Fibroblast of lung (primary cell): ENCODE data around the gene STXBP6.

ENCODE experiments used
- EZH2 ChIP-seq: IDR thresholded peaks from 2 replicates; pipeline ENCODE4 v1.5.1; 2012; ENCODE audit warnings: low read length, control low read depth, mild to moderate bottlenecking; ENCODE audit errors: missing control alignments
- TF ChIP-seq, protein P1 (sequence below), 2 donors: IDR thresholded peaks in 1 of 2; conservative IDR thresholded peaks in 1 of 2; 1 replicate in 1 of 2; 2 replicates in 1 of 2; pipeline ENCODE4 v1.5.1; 2011 to 2012; ENCODE audit warnings: low read length in 2 of 2, control low read depth in 1 of 2, inconsistent platforms in 1 of 2, low read depth in 1 of 2, mild to moderate bottlenecking in 1 of 2

DNA sequence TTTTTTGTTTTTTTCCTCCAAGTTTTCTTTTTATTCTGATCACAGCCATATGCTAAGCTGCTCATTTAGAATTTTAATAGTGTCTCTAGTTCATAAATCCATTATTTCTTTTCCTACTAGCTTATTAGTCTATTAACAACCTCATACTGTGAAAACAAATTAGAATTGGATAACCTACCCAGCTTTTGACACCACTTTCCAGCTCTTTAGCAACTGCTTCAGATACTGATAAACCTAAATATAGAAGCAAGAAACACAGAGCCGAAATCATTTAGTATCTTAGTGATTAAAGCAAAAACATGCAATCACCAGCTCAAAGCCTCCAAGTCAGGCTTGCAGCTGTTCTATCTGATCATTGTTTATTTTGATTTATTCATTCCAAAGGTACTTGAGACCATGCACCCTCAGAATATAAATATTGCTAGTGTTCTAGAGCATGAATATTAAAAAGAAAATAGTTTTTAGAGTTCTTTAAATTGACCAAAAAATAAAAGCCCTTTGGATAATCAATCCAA is 121.5 kb downstream of the STXBP6 start:
- TF ChIP-seq, protein P1, sequence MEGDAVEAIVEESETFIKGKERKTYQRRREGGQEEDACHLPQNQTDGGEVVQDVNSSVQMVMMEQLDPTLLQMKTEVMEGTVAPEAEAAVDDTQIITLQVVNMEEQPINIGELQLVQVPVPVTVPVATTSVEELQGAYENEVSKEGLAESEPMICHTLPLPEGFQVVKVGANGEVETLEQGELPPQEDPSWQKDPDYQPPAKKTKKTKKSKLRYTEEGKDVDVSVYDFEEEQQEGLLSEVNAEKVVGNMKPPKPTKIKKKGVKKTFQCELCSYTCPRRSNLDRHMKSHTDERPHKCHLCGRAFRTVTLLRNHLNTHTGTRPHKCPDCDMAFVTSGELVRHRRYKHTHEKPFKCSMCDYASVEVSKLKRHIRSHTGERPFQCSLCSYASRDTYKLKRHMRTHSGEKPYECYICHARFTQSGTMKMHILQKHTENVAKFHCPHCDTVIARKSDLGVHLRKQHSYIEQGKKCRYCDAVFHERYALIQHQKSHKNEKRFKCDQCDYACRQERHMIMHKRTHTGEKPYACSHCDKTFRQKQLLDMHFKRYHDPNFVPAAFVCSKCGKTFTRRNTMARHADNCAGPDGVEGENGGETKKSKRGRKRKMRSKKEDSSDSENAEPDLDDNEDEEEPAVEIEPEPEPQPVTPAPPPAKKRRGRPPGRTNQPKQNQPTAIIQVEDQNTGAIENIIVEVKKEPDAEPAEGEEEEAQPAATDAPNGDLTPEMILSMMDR (conservative IDR thresholded peaks at IDR 0.05 in 1 of 2, IDR thresholded peaks at IDR 0.05 in 1 of 2; ENCODE audit: low read depth in 1 of 2, low read length in 2 of 2): no peak
- TF ChIP-seq EZH2: no peak
